ENCODE results near the gene WASF1. TPM values are rescaled to one million over a fixed set of nuclear protein-coding genes. Genes with fewer than 3 reads are reported as not detected.
"Not testable (repeated sequence)": the region's sequence is repeated elsewhere in the genome, so short reads cannot be mapped to it uniquely, and the experiment has no call there.

WASF1 gene
- total and polyA plus RNA-seq, 3 donors from 2014 or later, result 102 to 204 (median 158) TPM

DNA sequence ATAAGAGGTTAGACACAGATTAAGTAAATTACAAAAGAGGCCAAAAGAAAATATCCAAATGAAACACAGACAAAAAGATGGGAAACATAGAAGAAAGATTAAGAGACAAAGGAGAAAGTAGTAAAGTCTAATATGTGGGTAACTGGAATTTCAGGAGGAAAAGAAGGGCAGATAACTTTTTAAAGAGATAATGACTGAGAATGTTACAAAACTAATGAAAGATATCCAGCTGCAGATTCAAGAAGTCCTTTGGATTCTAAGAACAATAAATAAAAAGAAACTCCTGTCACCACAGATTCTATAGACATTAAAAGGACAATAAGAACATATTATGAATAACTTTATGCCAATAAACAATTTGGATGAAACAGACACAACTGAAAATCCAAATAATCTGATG is 90.1 kb downstream of the WASF1 start:
- Histone ChIP-seq H3K9me3 (no peaks in the 10 kb centered on the region), H3K36me3 (ENCODE audit: low read depth, missing control alignments) (no peaks in the 10 kb centered on the region), H3K27me3 (no peaks in the 10 kb centered on the region), H3K4me1 (no peaks in the 10 kb centered on the region), H3K4me3 (no peak overlapping the region), H3K27ac (no peak overlapping the region)
- intact Hi-C loops (cut with DNase I; ENCODE audit: low total_unique reads), result no loop called here
- DNase-seq, result no peak
- no peak for TF ChIP-seq POLR2A (IDR thresholded peaks at IDR 0.05)
- TF ChIP-seq, protein P1, sequence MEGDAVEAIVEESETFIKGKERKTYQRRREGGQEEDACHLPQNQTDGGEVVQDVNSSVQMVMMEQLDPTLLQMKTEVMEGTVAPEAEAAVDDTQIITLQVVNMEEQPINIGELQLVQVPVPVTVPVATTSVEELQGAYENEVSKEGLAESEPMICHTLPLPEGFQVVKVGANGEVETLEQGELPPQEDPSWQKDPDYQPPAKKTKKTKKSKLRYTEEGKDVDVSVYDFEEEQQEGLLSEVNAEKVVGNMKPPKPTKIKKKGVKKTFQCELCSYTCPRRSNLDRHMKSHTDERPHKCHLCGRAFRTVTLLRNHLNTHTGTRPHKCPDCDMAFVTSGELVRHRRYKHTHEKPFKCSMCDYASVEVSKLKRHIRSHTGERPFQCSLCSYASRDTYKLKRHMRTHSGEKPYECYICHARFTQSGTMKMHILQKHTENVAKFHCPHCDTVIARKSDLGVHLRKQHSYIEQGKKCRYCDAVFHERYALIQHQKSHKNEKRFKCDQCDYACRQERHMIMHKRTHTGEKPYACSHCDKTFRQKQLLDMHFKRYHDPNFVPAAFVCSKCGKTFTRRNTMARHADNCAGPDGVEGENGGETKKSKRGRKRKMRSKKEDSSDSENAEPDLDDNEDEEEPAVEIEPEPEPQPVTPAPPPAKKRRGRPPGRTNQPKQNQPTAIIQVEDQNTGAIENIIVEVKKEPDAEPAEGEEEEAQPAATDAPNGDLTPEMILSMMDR (IDR thresholded peaks at IDR 0.05), result no peak

GRCh38 chr6:110085285-110085684 is 94.2 kb downstream of the WASF1 start:
- Histone ChIP-seq H3K36me3 (ENCODE audit: low read depth, missing control alignments) (no peaks in the 10 kb centered on the region), H3K4me1 (no peaks in the 10 kb centered on the region), H3K4me3 (no peak overlapping the region), H3K27me3 (no peaks in the 10 kb centered on the region), H3K9me3 (no peaks in the 10 kb centered on the region), H3K27ac (no peak overlapping the region)
- 90 to 93% methylated on average over 2 of the region's 2 CpGs for WGBS, 2 donors
- intact Hi-C loops (cut with DNase I; ENCODE audit: low total_unique reads), result no loop called here
- DNase-seq, result no peak
- TF ChIP-seq, protein P1 (IDR thresholded peaks at IDR 0.05), result no peak
- TF ChIP-seq POLR2A (IDR thresholded peaks at IDR 0.05), result no peak

DNA sequence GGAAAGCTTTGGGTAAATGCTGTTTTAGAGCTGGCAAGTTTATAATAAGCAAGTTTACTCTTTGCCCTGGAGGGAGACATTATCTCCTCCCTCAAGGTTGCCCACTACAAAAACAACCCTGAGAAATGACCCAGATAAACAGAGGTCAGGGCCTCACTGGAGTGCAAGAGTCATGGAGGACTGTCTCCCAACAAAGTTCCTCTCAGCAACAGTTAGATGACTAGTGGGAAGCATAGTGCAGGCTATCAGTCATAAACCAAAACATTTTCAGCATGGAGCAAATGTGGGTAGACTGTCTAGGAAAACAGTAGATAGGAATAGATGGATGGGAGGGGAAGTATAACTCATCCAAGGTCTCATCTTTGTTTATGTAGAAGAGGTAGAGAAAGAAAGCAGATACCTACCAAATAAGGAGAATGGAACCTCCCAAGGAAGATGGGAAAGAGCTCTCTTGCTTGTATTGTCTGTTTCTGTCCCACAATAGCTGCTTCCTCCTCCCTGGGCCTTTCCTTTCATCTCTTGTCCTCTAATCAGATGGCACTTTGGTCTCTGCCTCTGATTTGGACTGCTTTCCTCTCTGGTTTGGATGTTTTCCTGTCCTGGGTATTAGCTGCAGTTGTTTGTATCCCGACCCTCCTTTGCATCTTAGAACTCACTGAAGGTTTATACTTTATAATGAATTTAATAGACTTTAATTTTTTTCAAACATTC is 95.4 kb downstream of the WASF1 start:
- TF ChIP-seq, protein P1 (IDR thresholded peaks at IDR 0.05), result no peak
- TF ChIP-seq POLR2A (IDR thresholded peaks at IDR 0.05), result no peak
- WGBS, 2 donors, result 82 to 87% methylated on average over 1 of the region's 1 CpG
- Histone ChIP-seq H3K27me3 (no peaks in the 10 kb centered on the region), H3K36me3 (ENCODE audit: low read depth, missing control alignments) (no peaks in the 10 kb centered on the region), H3K27ac (no peak overlapping the region), H3K4me3 (no peak overlapping the region), H3K9me3 (no peaks in the 10 kb centered on the region), H3K4me1 (no peaks in the 10 kb centered on the region)
- no peak for DNase-seq
- intact Hi-C loops (cut with DNase I; ENCODE audit: low total_unique reads), result no loop called here

DNA sequence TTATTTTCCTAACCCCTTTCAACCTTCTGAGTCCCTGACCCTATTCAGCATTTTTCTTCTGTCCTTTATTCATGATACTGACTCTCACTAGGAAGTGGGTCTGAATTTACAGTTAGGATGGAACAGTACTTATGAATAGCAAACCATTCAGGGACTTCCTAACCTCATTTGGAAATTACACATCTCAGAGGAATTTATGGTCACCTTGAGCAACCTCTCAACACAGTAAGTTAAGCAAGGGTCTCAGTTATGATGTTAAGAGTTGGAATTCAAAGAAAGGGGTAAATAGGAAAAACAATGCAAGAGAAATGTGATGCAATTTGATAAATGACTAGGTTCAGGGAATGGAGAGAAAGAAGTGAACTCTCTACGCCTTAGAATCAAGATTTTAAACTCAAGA is 104.1 kb downstream of the WASF1 start:
- H3K4me3 ChIP-seq, result no peak overlapping the region
- H3K27me3 ChIP-seq, result no peaks in the 10 kb centered on the region
- 87 to 95% methylated on average over 1 of the region's 1 CpG for WGBS, 2 donors
- DNase-seq, result no peak
- H3K9me3 ChIP-seq, result no peaks in the 10 kb centered on the region
- intact Hi-C loops (cut with DNase I; ENCODE audit: low total_unique reads), result no loop called here
- H3K4me1 ChIP-seq, result no peaks in the 10 kb centered on the region
- H3K27ac ChIP-seq, result no peak overlapping the region
- H3K36me3 ChIP-seq (ENCODE audit: low read depth, missing control alignments), result no peaks in the 10 kb centered on the region
- TF ChIP-seq, protein P1 (IDR thresholded peaks at IDR 0.05), result no peak
- TF ChIP-seq POLR2A (IDR thresholded peaks at IDR 0.05), result no peak

- intact Hi-C loops (cut with DNase I; ENCODE audit: low total_unique reads); H3K9me3 ChIP-seq; DNase-seq: not testable (repeated sequence)
These were observed 106.0 kb downstream of the WASF1 start for GRCh38 chr6:110073474-110073873.

More at GRCh38 chr6:110073474-110073873, 106.0 kb downstream of the WASF1 start:
- not testable (repeated sequence) for H3K4me1 ChIP-seq; H3K27ac ChIP-seq; H3K27me3 ChIP-seq; H3K36me3 ChIP-seq (ENCODE audit: low read depth, missing control alignments); H3K4me3 ChIP-seq

Measured in testis (tissue), 3 donors.